SK-N-SH (cell line): ENCODE measurements around the gene SIDT2. TPM values are rescaled to one million over a fixed set of nuclear protein-coding genes. Genes with fewer than 3 reads are reported as not detected.
A peak's percentile ranks its signal among the peaks of the same experiment; 100 is the strongest.

ENCODE experiments used
- CTCF ChIA-PET: fragments of 300-600, 350-600 bp; formaldehyde crosslinking; extraction: SDS; loops from one replicate; lab custom pipeline; 2021; lab: Yijun Ruan, JAX
- POLR2A ChIA-PET: fragments of 350-600 bp; sonication (Branson Sonifier 250); formaldehyde crosslinking; extraction: SDS; loops from one replicate; lab custom pipeline; 2020; ENCODE audit warnings: antibody characterized with exemption, inconsistent platforms; lab: Yijun Ruan, JAX
- DNase-seq: peaks from one replicate; pipeline ENCODE4 v3.0.0; 2012
- H2AFZ ChIP-seq: fragments of 200-600 bp; sonication (generic); 2 replicates; pipeline ENCODE4 v1.8.1; 2016; ENCODE audit warnings: antibody characterized with exemption, mild to moderate bottlenecking, low read depth
- H3F3A ChIP-seq: fragments of 200-600 bp; sonication (generic); replicated peaks from 2 replicates; pipeline ENCODE3; 2016; ENCODE audit warnings: antibody characterized with exemption, mild to moderate bottlenecking; ENCODE audit not compliant: insufficient read depth
- H3K27ac ChIP-seq, 2 experiments: fragments of 200-500 bp in 1 of 2; fragments of 200-600 bp in 1 of 2; sonication (Bioruptor generic) in 1 of 2; sonication (generic), shearing (Covaris generic) in 1 of 2; 2 replicates each; pipeline versions ENCODE4 v1.5.1 to v1.6.1; 2014 to 2016; ENCODE audit warnings: low read depth in 2 of 2, inconsistent platforms in 1 of 2, low read length in 1 of 2, mild to moderate bottlenecking in 1 of 2, mixed read lengths in 1 of 2
- H3K27me3 ChIP-seq: fragments of 200-600 bp; sonication (generic), shearing (Covaris generic); 2 replicates; pipeline ENCODE4 v1.6.1; 2016; ENCODE audit warnings: mixed run types; ENCODE audit not compliant: insufficient read depth
- H3K36me3 ChIP-seq, 2 experiments: fragments of 200-500 bp in 1 of 2; fragments of 200-600 bp in 1 of 2; sonication (Bioruptor generic) in 1 of 2; sonication (generic) in 1 of 2; replicated peaks in 1 of 2; 2 replicates each; pipeline versions ENCODE3 to v1.5.1; 2014 to 2016; ENCODE audit warnings: low read length in 1 of 2, mild to moderate bottlenecking in 1 of 2; ENCODE audit not compliant: insufficient read depth in 2 of 2, control insufficient read depth in 1 of 2
- H3K4me1 ChIP-seq, 2 experiments: fragments of 200-500 bp in 1 of 2; fragments of 200-600 bp in 1 of 2; sonication (Bioruptor generic) in 1 of 2; sonication (generic), shearing (Covaris generic) in 1 of 2; 2 replicates each; pipeline versions ENCODE4 v1.5.1 to v1.6.1; 2014 to 2016; ENCODE audit warnings: low read depth in 1 of 2, low read length in 1 of 2, mixed run types in 1 of 2; ENCODE audit not compliant: insufficient read depth in 2 of 2, control insufficient read depth in 1 of 2
- H3K4me2 ChIP-seq: fragments of 200-600 bp; sonication (generic), shearing (Covaris generic); 2 replicates; pipeline ENCODE4 v1.6.1; 2017; ENCODE audit warnings: mixed run types
- H3K4me3 ChIP-seq, 2 experiments: fragments of 200-500 bp in 1 of 2; fragments of 200-600 bp in 1 of 2; sonication (Bioruptor generic) in 1 of 2; sonication (generic), shearing (Covaris generic) in 1 of 2; 2 replicates each; pipeline versions ENCODE4 v1.5.1 to v1.8.1; 2014 to 2016; ENCODE audit warnings: low read depth in 2 of 2, inconsistent platforms in 1 of 2, low read length in 1 of 2, mild to moderate bottlenecking in 1 of 2, mixed read lengths in 1 of 2, moderate library complexity in 1 of 2
- H3K79me2 ChIP-seq: fragments of 200-600 bp; sonication (generic); 2 replicates; pipeline ENCODE4 v1.8.1; 2017; ENCODE audit warnings: mild to moderate bottlenecking; ENCODE audit not compliant: insufficient read depth
- H3K9ac ChIP-seq: fragments of 200-600 bp; sonication (generic); 2 replicates; pipeline ENCODE4 v1.6.1; 2017; ENCODE audit warnings: mixed run types
- H3K9me2 ChIP-seq: fragments of 200-600 bp; sonication (generic); 2 replicates; pipeline ENCODE4 v1.6.1; 2017; ENCODE audit warnings: mixed run types
- H3K9me3 ChIP-seq: fragments of 200-600 bp; sonication (generic); 2 replicates; pipeline ENCODE4 v1.6.1; 2017; ENCODE audit warnings: mixed run types, mild to moderate bottlenecking, moderate library complexity
- H4K20me1 ChIP-seq: fragments of 200-600 bp; sonication (generic); 2 replicates; pipeline ENCODE4 v1.6.1; 2017; ENCODE audit warnings: mild to moderate bottlenecking, mixed run types; ENCODE audit not compliant: insufficient read depth
- CHD2 ChIP-seq: fragments of 150-350 bp; IDR thresholded peaks from 2 replicates; pipeline ENCODE4 v1.6.1; 2018; ENCODE audit warnings: low read length; ENCODE audit not compliant: partially characterized antibody
- CTCF ChIP-seq: fragments of 200-600 bp; sonication (generic); IDR thresholded peaks from 2 replicates; pipeline ENCODE4 v1.6.1; 2017; ENCODE audit warnings: antibody characterized with exemption, mild to moderate bottlenecking, moderate library complexity
- EP300 ChIP-seq, 2 experiments: IDR thresholded peaks; 2 replicates each; pipeline versions ENCODE4 v1.4.0 to v1.6.1; 2012; ENCODE audit warnings: borderline replicate concordance in 1 of 2, low read depth in 1 of 2, low read length in 1 of 2
- EZH2phosphoT487 ChIP-seq: fragments of 200-600 bp; sonication (generic); IDR thresholded peaks from 2 replicates; pipeline ENCODE4 v1.6.1; 2017; ENCODE audit warnings: low read depth, mixed run types, mild to moderate bottlenecking, antibody characterized with exemption, moderate library complexity, borderline replicate concordance
- FOXM1 ChIP-seq: IDR thresholded peaks from 2 replicates; pipeline ENCODE4 v1.4.0; 2012; ENCODE audit warnings: low read depth, mild to moderate bottlenecking
- GATA2 ChIP-seq: sonication (generic); formaldehyde crosslinking; IDR thresholded peaks from 2 replicates; pipeline ENCODE4 v1.5.0; 2020; ENCODE audit warnings: mild to moderate bottlenecking, missing genetic modification reagents
- NRF1 ChIP-seq: IDR thresholded peaks from 2 replicates; pipeline ENCODE4 v1.6.1; 2012; ENCODE audit warnings: low read depth, mild to moderate bottlenecking, low read length
- PBX3 ChIP-seq: IDR thresholded peaks from 2 replicates; pipeline ENCODE4; 2012
- RAD21 ChIP-seq: IDR thresholded peaks from 2 replicates; pipeline ENCODE4 v1.6.1; 2012; ENCODE audit warnings: mild to moderate bottlenecking, low read length
- REST ChIP-seq: IDR thresholded peaks from 2 replicates; pipeline ENCODE4 v1.6.1; 2012; ENCODE audit warnings: mild to moderate bottlenecking, low read depth, low read length, moderate library complexity
- RXRA ChIP-seq: IDR thresholded peaks from 2 replicates; pipeline ENCODE4 v1.4.0; 2012; ENCODE audit warnings: low read depth, mild to moderate bottlenecking, borderline replicate concordance
- SIN3A ChIP-seq: IDR thresholded peaks from 2 replicates; pipeline ENCODE4 v1.6.1; 2012; ENCODE audit warnings: low read depth, mild to moderate bottlenecking, low read length, moderate library complexity, borderline replicate concordance
- SMC3 ChIP-seq: IDR thresholded peaks from 2 replicates; pipeline ENCODE4 v1.6.1; 2012; ENCODE audit warnings: low read depth, low read length, improper control_type of control experiment
- TEAD4 ChIP-seq: IDR thresholded peaks from 2 replicates; pipeline ENCODE4 v1.4.0; 2012; ENCODE audit warnings: mild to moderate bottlenecking, borderline replicate concordance; ENCODE audit not compliant: insufficient read depth
- YY1 ChIP-seq: IDR thresholded peaks from 2 replicates; pipeline ENCODE4 v1.4.0; 2012; ENCODE audit warnings: low read depth, mild to moderate bottlenecking
- WGBS: methylation state at CpG from one replicate; pipeline ENCODE4 v1.1.6; 2017; ENCODE audit warnings: low lambda C conversion rate; 5-methylcytosine and 5-hydroxymethylcytosine counted together
- polyA plus RNA-seq, 3 experiments: library from polyadenylated mRNA; depleted of rRNA; stranded (reverse); fragments of >200 nt; gene quantifications; 2 replicates each; pipeline ENCODE4 v1.2.3, GENCODE V29; 2012

The SIDT2 gene
- polyA plus RNA-seq, 1 of the 3 experiments (the other 2 are of a cell fraction), result 17.5 TPM

GRCh38 chr11:117169736-117170135, 8.8 kb upstream of the SIDT2 start (continued):
- no peak for TF ChIP-seq EP300 (IDR thresholded peaks at IDR 0.05; ENCODE audit: borderline replicate concordance in 1 of 2, low read depth in 1 of 2, low read length in 1 of 2)
- no peak for TF ChIP-seq YY1
- TF ChIP-seq SMC3, result no peak

- H3F3A ChIP-seq, result peaks cover 29% of the 10 kb centered on the region
- no peak for TF ChIP-seq SIN3A
- no peak for TF ChIP-seq EZH2phosphoT487
- no peak for TF ChIP-seq GATA2 (CRISPR knock-in tag)
- no peak for TF ChIP-seq NRF1
- no peak for TF ChIP-seq CTCF
- no peak for TF ChIP-seq RXRA
- no peak for TF ChIP-seq RAD21
- TF ChIP-seq, all 33 proteins: peak for 0
- Histone ChIP-seq H3K79me2 (peaks cover 48% of the 10 kb centered on the region), H3K4me2 (no peak overlapping the region), H3K9me2 (no peaks in the 10 kb centered on the region), H2AFZ (no peak overlapping the region), H3K27me3 (no peaks in the 10 kb centered on the region), H3K36me3 (peaks cover 47 to 63% of the 10 kb centered on the region in 2 experiments), H3K9me3 (no peaks in the 10 kb centered on the region), H4K20me1 (peaks cover 23% of the 10 kb centered on the region), H3K9ac (no peak overlapping the region), H3K4me3 (no peak overlapping the region), H3K4me1 (peaks cover 0 to 10% of the 10 kb centered on the region in 2 experiments; a peak in 2 of 4 replicates), H3K27ac (no peak overlapping the region)
- 96% methylated on average over 9 of the region's 9 CpGs for WGBS
- ChIA-PET CTCF (interaction anchor here (0.9 to 1.1 kb wide), 3 partner anchors 12 to 188 kb away, joined by 3 read pairs; partner anchors contain the start of genes PCSK7 and RNF214), POLR2A (interaction anchor here (0.6 kb wide), 1 partner anchor 12 kb away, joined by 4 read pairs; no protein-coding TSS in a partner anchor)
- no peak for DNase-seq
Measured at GRCh38 chr11:117170210-117170609, 8.3 kb upstream of the SIDT2 start.

- Histone ChIP-seq H3K4me1 (peaks cover 0 to 10% of the 10 kb centered on the region in 2 experiments; a peak in 2 of 4 replicates), H3K9me2 (no peaks in the 10 kb centered on the region), H2AFZ (no peak overlapping the region), H3K27ac (0 out of 4 replicates have a peak overlapping the region, but pooled peaks of 1 of the 2 experiments have one; percentile 11), H3K9me3 (no peaks in the 10 kb centered on the region), H3K4me3 (no peak overlapping the region), H3K79me2 (peaks cover 40% of the 10 kb centered on the region), H4K20me1 (peaks cover 18% of the 10 kb centered on the region), H3F3A (peaks cover 32% of the 10 kb centered on the region), H3K27me3 (no peaks in the 10 kb centered on the region), H3K9ac (no peak overlapping the region), H3K4me2 (no peak overlapping the region), H3K36me3 (peaks cover 41 to 59% of the 10 kb centered on the region in 2 experiments)
- WGBS, result 92% methylated on average over 2 of the region's 2 CpGs
- ChIA-PET CTCF (interaction anchor here (0.6 to 3.2 kb wide), 4 partner anchors 8 to 55 kb away, joined by 3 to 16 read pairs (median 7); partner anchors contain the start of gene SIDT2), POLR2A (no interaction called here)
- DNase-seq, result no peak
- TF ChIP-seq CTCF, result no peak
- TF ChIP-seq CHD2, result no peak
- no peak for TF ChIP-seq EP300 (IDR thresholded peaks at IDR 0.05; ENCODE audit: borderline replicate concordance in 1 of 2, low read depth in 1 of 2, low read length in 1 of 2)
- TF ChIP-seq TEAD4, result no peak
- no peak for TF ChIP-seq PBX3
- TF ChIP-seq RAD21, result no peak
- TF ChIP-seq YY1, result no peak
- TF ChIP-seq SIN3A, result no peak
- no peak for TF ChIP-seq FOXM1
- no peak for TF ChIP-seq REST
- TF ChIP-seq SMC3, result no peak
Measured at GRCh38 chr11:117171007-117171403, 7.5 kb upstream of the SIDT2 start.
